DMS114 treated with DMSO at 0.1 percent for 48 hours (cell line): ENCODE measurements around the gene PGP.

Source experiments
- DNase-seq: peaks from one replicate; lab custom pipeline; 2025; ENCODE audit not compliant: unreplicated experiment; lab: John Stamatoyannopoulos, UW

PGP gene

DNA sequence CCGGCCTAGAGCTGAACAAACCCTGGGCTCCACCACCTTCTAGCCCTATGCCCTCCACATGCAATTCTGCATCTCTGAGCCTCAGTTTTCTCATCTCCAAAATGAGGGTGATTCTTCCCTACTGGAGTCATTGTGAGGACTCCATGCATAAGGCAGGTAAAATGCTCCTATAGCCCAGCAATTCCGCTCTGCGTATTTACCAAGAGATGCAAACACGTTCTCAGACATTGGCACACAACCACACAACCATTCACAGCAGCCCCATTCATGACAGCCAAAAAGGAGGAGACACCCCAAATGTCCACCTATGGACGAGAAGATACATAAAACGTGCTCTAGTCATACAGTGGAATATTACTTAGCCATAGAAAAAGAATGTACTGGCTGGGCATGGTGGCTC lies 14.3 kb downstream of the PGP start:
- no peak for DNase-seq

DNA sequence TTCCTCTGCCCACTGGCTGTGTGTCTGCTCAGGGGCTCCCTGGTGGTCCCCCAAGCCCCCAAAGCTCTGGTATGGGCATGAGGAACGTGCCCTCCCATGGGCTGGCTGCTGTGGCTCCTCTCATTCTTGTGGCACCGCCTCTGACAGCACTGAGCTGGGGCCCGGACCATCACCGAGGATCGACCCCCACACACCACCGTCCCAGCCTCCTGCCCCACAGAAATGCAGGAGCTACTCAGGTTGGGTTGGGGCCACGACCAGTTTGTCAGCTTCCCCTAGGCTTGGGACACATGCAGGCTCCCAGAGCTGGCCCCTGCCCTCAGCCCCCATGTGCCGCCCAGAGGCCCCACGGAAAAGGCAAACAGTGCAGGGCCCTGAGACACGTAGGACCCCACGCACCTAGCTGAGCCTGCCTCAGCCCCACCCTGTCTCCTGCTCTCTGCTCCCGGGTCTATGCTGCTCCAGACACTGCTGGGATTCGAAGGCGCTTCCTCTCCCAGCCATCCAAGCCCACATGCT lies 15.0 kb downstream of the PGP start:
- no peak for DNase-seq

DNA sequence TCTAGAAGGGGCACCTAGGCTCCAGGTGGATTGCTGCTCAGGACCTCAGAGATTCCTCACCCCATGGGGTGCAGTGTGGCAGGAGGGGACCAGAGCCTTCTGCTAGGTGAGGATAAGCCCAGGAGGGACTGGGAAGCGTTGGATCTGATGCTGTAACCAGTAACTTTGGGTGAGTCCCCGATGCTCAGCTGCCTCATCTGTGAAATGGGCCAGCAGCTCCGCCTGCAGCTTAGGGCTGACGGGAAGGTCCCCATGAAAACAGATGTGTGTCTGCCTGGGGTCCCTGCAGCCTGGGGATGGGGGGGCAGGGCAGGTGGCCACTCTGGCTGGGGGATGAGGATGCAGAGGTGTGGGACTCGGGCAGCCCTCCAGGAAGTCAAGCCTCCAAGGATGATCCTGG lies 15.5 kb downstream of the PGP start:
- no peak for DNase-seq

DNA sequence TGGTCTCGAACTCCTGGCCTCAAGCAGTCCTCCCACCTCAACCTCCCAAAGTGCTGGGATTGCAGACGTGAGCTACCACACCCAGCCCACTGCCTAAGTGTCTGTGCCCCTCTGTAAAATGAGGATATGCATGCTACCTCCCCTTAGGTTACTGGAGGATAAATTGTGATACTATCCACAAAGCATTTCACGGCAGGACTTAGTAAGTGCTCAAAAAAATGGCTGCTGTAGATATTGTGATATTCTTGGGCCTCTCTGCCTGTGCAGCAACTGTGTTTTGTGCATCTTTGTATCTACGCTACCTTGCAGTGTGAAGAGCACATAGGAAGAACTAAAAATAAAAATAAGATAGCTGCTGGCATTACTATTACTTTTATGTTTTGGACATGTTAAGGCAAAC lies 16.4 kb downstream of the PGP start:
- no peak for DNase-seq

DNA sequence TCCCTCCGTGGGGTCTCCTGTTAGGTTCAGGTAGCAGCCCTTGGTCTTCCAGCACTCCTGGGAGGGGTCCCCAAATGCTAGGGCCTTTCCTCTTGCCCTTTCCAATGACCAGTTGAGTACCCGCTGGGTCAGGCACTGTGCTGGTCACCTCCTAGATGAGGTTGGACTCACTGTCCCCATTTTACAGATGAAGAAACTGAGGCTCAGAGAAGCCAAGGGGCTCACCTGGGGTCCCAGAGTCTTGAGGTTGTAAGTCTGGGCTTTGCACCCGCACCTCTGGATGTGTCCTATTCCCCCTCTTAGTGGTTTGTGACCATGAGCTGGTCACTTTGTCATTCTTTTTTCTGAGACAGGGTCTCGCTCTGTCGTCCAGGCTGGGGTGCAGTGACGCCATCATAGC lies 16.9 kb downstream of the PGP start:
- no peak for DNase-seq

DNA sequence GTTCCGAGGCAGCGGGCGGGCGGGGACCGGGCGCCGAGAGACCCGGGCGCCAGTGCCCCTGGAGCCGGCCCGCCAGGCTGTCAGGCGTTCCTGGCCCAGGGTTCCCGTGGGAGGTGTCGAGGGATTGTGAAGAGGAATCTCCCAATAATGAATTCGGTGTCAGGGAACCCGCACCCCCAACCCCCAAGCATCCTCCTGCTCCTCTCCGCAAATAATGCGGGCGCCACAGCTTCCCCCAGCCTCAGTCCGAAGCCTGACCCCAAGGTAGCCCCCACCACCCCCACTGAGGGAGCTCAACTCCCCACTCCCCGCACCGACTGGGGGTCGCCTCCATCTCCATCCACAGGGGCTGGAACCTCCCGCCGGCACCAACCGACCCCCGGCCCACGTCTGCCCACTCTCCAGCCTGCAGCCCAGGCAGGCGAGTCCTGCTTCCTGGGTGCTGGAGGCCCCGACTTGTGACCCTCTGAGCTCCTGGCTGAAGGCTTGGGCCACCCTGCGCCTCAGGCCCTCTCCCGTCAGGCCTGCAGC lies 17.6 kb downstream of the PGP start:
- no peak for DNase-seq

DNA sequence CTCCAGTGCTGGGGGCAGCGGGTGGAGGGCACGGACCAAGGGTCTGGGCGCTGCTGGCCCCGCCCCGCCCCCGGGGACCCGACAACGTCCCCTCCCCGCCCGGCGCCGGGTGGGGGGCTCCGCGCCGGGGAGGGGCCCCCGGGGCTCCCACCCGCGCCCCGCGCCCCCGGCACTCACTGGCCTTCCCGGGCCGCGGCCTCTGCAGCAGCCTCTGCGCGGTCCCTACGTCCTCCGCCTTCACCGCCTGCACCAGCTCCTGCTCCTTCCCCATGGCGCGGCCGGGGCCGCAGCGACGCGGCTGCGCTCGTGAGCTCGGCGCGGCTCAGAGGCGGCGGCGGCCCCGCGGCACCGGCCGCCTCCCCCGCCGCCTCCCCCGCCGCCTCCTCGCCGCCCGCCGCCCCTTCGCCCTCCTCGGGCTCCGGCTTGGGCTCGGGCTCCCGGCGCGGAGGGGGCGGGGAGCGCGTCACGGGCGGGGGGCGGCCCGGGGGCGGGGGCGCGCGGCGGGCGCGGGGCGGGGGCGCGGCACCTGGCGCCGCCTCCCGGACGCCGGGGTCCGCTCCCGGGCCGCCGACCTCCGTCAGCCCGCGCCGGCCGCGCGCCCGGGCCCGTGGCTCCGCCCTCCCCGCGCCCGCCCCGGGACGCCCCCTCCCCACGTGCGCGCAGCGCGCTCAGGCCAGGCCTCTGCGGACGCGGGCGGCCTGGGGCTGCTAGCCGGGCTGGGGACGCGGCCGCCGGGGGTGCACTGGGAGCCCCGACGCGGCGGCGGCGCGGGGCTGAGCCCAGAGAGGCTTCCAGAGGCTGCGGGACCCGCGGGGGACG lies 18.3 kb downstream of the PGP start, which contains the start of gene CASKIN1:
Gene CASKIN1, minus strand, starts transcription at position 444 of the 819 bp plus-strand sequence. Its CDS starts 173 bp downstream, at position 271.
- DNase-seq, result no peak

DNA sequence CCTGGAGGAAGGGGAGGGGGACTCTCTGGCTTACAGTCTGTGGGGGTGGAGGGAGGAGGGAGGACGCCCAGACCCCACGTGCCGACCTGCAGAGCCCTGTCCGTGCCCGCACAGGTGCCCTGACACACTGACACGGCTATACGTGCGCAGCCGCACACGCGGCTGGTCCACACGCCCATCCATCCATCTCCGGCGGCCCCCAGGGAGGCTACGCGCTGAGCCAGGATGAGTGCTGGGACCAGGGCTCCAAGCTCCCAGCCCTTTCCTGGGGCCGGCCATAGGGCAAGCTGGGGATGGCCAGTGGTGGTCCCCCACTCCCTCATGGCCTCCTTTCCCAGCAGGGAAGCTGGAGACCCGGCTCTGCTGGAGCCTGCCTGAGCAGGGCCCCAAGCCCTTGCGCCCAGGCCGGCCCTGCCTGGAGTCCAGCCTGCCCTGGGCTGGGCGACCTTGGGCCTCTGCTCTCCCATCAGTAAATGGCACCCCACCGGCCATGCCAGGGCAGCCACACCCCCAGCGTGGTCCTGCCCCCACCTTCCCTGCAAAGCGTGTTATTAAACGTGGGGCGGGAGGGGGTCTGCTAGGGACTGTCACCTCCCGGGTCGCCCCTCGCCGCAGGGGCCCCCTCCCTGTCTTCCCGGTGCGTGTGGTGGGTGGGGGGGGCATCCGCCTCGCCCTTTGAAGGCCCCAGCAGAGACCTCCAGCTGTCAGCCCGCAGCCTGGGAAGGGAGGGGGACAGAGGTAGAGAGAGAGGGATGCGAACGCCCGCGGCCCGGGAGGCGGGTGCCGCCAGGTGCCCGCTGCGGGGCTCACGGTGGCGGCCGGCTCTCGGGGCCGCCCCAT lies 19.1 kb downstream of the PGP start:
- DNase-seq, result no peak

DNA sequence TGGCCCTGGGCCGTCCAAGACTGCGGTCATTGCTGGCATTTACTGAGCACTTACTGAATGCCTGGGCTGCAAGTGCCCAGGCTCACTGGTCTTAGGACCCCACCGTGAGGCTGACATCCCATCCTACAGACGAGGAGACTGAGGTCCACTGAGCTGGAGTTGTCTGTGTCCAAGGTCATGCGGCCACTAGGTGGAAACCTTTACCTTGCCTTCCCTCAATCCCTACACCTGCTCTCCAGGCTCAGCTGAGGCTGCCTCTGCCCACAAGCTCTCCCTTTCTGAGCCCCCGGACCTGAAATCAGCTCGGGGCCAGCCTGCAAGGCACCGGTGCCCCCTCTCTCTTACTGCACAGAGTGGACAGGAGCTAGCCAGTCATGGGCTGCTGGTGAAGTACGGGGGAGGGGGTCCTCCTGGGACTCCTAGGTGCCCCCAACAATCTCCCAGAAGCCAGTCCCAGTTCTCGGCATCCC lies 19.8 kb downstream of the PGP start:
- no peak for DNase-seq

DNA sequence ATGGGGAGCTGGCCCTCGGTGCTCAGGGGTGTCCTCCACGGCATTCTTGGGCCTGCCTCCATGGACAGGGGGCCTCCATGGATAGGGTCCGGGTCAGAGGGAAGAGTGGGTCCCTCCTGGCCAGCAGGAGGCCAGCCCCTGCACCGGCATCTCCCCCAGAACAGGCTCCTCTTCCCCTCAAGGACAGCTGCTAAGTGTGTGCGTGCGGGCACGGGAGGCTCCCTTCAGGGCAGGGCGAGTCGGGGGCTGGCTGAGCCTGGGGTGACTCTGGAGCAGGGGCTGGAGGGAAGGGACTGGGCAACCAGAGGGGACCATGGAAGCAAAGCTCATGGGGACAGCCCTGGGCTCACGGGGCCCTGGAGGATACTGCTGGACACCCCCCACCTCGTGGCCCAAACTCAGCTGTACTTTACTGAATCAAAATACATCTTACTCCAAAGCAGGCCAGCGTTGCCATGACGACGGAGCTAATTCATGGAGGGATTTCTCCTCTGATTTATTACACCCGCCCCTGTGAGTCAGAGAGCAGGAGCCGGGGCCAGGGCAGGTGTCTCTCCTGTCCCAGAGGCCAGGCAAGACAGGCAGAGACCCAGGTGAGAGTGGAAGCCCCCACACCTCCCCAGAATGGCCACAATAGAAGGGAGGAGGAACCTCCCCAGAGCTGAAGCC lies 20.3 kb downstream of the PGP start:
- DNase-seq, result no peak

DNA sequence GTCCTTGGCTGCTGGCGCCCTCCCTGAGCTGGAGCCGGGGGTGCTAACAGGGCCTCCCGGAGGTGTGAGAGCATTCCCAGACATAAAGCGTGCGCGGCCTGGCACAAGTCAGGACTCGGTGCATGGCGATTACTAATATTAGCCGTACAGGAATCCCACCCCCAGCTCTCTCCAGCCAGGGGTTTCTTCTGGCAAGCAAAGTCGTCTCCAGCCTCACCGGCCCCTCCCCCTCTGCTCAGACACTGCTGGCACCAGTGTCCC lies 23.3 kb downstream of the PGP start:
- DNase-seq, result no peak

DNA sequence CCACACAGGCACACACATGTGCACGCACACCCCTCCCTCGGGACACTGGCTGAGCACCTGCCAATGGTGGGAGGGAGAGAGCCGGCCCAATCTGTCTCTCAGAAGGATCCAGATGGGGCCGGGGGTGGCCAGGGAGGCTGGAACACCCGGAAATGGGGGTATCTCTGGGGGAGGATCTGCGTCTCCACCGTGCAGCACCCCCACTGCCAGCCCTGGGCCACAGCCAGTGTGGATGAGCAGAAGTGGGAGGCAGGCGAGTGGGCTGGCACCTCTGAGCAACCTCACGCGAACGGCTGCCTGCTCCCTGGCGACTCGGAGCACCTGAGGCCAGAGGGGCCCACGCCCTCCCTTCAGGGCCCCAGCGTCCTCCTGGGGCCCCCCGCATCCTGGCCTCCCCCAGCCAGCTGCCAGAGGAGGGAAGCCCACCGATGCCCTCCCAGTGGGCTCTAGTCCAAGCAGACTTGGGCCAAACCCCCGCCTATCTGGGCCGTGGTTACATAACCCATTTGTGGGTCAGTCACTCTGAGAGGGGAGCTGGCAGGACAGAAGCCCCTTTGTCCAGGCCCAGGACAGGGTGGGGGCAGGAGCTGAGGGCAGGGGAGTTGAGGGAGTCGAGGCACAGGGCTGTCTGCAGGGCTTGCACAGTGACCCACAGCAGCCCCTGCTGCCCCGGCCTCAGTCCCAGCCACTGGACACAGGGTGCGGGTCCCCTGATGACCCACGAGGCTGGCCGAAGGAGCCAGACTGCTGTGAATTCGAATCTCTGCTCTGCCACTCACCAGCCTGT lies 23.8 kb downstream of the PGP start:
- no peak for DNase-seq

DNA sequence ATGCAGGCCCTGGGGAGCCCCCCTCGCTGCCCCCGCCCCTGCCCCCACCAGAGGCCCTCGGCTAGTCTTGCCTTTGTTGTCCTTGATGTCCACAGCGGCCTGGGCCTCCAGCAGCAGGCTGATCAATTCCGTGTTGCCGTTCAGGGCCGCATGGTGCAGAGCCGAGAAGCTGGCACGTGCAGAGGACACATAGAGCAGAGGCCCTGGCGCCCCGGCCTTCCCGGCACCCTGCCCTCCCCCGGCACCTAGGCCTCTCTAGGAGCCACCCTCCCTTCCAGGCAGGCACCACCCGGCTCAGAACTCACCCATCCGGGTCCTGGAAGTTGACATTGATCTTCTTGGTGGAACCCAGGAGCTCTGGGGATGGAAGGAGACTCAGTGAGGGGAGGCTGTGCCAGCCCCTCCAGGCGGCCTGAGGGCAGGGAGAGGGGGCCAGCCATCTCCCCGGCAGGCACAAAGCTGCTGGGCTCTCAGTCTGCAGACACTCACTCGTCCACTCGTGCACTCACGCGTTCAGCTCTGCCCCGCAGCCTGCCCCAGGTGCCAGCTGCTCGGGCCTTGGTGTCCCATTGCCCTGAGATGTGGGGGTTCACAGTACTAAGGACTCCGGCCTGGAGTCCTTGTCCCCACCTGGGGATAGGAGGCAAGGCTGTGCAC lies 24.5 kb downstream of the PGP start:
- no peak for DNase-seq

DNA sequence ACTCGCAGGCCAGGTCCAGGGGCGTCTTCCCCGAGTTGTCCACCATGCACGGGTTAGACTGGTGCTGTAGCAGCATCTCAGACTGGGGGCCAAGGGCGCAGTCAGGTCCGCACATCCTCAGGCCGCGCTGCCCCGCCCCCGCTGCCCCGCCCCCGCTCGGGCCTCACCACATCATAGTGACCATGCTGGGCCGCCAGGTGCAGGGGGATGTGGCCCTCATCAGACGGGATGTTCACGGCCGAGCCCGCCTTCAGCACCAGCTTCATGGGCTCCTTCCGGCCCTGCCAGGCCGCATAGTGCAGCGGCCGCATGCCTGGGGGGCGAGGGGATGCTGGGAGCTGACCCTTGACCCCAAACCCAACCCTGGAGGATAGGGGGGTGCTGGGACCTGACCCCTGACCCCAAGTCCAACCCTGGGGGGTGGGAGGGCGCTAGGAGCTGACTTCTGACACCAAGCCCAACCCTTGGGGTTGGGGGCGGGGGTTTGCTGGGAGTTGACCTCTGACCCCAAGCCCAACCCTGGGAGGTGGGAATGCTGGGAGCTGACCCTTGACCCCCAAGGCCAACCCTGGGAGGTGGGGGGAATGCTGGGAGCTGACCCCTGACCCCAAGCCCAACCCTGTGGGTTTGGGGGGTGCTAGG lies 25.3 kb downstream of the PGP start:
- DNase-seq, result no peak

DNA sequence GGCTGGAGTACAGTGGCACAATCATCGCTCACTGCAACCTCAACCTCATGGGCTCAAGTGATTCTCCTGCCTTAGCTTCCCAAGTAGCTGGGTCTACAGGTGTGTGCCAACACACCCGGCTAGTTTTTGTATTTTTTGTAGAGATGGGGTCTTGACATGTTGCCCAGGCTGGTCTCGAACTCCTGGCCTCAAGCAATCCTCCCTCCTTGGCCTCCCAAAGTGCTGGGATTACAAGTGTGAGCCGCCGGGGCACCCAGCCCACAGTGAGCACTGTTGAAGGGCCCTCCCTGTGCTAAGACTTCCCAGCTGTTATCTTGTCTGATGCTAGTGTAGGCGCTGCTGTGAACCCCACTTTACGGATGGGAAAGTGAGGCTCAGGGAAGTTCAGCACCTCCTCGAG lies 26.2 kb downstream of the PGP start:
- DNase-seq, result no peak

DNA sequence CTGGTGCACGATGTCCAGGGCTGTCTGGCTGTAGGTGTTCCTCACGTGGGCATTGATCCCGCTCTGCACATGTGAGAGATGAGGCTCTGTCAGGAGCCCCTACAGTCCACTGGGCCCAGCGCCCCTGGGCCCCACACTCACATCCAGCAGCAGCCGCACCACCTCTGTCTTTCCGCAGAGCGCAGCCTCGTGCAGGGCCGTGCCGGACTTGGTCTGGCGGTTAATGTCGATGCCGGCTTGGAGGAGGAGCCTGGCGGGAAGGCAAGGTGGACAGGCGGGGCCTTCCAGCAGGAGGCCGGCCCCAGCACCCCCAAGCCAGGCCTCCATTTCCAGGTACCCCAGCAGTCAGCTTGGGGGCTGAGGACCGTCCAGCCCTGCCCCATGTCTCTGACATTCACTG lies 27.4 kb downstream of the PGP start:
- DNase-seq, result no peak

DNA sequence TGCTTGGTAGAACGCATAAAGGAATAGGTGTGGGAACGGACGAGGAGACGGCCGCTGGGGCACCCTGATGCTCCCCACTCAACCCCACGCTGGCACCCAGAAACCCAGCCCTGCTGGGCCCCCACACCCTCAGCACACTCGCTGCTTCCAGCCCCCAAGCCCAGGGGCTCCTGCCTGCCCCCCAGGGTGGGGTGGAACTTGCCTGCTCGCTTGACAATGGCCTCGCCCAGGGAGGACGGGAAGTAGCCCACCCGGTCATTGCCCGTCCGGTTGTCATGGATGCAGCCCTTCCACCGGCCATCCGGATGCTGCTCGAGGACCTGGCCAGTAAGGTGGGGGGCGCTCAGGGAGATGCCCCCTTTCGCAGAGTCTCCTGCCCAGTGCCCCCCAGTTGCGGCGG lies 28.1 kb downstream of the PGP start:
- DNase-seq, result no peak

DNA sequence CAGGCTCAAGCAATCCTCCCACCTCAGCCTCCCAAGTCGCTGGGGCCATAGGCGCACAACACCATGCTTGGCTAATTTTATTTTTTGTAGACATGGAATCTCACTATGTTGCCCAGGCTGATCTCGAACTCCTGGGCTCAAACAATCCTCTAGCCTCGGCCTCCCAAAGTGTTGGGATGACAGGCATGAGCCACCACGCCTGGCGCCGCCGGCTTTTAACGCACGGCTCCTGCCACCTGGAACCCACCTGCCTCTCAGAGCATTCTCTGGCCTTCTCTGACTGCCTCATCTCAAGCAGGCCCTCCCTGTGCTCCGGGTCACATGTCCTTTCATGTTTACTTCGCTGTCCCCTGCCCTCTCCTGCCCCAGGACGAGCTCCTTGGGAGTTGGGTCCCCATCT lies 28.6 kb downstream of the PGP start:
- DNase-seq, result no peak

DNA sequence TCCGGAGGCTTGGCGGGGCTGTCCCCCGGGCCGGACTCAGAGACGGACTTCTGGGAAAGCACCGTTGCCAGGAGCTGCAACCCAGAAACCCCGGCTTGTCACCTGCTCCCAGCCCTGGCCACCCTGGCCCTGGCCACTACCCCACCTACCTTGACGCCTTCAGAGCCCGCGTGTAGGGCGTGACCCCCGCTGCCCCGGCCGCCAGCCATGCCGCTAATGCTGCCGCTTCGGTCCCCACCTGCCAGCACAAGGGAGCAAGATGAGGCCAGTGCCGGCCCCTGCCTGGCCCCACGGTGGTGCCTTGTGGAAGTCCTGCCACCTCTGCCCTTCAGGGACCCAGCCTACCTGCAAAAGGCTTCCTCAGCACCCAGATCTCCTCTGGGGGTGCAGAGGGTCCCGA lies 29.7 kb downstream of the PGP start:
- DNase-seq, result no peak

DNA sequence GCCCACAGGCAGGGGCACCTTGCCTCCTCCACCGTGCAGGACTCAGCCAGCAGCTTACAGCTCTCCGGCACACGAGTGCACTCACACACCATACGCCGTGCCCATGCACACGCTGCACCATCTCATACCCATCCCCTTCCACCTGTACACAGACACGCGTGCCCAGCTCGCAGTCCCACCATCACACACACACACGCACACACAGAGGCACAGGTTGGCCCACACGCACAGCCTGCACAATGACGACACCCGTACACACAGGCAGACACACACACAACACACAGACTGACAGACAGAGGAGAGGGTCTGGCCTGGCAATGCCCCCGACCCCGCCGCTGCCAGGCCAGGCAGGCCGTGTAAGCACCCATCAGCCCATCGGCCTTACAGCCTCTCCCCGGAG lies 30.3 kb downstream of the PGP start:
- DNase-seq, result no peak
